ENCODE measurements around the gene SPSB3.
"Not testable (repeated sequence)": the region's sequence is repeated elsewhere in the genome, so short reads cannot be mapped to it uniquely, and the experiment has no call there.

SPSB3 gene

GRCh38 chr16:1741553-1742165 lies 40.7 kb downstream of the SPSB3 start:
- no peak for DNase-seq (ENCODE audit: low spot score)

DNA sequence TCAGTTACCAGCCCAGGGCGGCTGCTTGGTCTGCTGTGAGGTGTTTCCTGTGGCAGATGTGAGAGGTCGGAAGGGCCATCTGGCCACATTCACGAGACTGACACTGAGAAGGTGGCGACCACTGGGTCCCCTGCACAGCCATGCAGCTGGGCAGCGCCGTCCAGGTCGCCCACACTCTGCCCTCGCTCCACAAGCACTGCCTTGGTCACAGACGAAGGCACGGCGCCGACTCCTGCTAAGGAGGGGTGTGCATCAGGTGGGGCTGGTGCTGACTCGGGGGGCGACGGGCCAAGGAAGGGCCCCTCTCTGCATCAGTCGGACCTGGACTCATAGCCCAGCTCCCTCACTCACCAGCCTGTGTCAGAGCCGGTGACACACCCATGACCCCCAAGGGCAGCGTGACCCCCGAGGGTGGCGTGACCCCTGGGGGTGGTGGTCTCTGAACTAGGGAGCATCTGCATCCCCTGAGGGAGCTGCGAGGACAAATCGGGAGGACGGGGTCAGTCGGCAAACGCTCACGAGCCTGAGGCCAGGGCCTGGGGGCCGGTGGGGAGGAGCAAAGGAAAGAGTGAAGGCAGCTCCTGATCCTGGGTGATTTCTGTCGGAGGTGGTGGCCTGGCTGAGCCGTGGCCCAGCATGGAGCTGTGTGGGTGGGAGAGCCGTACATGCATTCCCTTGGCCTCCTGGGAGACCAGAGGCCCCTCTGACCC lies 41.4 kb downstream of the SPSB3 start:
- DNase-seq (ENCODE audit: low spot score), result no peak

DNA sequence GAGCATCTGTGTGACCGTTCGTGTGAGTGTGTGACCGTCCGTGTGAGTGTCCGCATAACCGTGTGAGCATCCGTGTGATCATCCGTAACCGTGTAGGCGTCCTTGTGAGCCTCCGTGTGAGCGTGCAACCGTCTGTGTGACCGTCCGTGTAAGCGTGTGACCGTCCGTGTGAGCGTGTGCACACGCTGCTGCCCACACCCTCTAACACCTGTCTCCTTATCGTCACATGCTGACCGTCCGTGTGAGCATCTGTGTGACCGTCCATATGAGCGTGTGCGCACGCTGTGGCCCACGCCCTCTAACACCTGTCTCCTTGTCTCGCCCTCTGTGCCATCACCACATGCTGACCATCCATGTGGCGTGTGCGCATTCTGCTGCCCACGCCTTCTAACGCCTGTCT lies 42.1 kb downstream of the SPSB3 start:
- DNase-seq (ENCODE audit: low spot score), result no peak

- DNase-seq (ENCODE audit: low spot score), result no peak
Observed at GRCh38 chr16:1734816-1735215, 47.6 kb downstream of the SPSB3 start.

- DNase-seq (ENCODE audit: low spot score), result no peak
Observed at GRCh38 chr16:1734123-1734522, 48.2 kb downstream of the SPSB3 start.

DNA sequence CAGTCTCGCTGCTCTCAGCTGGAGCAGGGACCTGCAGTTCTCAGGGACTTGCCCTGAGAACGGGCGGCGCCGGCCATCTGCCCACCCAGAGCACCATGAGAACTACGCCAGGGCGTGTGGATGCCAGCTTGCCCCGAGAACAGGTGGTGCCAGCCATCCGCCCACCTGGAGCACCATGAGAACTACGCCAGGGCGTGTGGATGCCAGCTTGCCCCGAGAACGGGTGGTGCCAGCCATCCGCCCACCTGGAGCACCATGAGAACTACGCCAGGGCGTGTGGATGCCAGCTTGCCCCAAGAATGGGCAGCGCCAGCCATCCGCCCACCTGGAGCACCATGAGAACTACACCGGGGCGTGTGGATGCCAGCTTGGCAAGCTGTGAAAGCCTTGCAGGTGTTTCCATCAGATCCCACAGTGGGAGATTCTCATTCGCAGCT lies 49.8 kb downstream of the SPSB3 start:
- not testable (repeated sequence) for DNase-seq (ENCODE audit: low spot score)

DNA sequence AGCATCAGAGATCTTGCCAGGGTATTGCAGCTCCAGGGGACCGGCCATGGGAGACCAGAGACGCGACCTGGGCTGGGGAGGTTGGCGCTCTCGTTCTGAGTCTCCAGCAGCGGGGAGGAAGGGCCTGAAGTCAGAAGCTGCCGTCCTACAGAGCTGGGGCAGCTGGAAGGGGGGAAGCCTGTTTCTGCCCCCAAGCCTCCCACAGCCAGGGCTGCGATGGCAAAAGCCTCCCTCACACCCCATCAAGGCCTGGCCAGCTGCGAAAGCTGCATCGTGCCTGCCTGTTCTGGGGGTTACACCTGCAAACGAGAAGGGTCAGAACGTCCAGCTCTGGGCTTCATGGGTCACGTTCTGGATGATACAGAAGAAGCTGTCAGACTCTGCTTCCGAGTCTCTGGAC lies 50.3 kb downstream of the SPSB3 start:
- DNase-seq (ENCODE audit: low spot score), result no peak

- DNase-seq (ENCODE audit: low spot score), result no peak
Observed at GRCh38 chr16:1731603-1732002, 50.8 kb downstream of the SPSB3 start.

DNA sequence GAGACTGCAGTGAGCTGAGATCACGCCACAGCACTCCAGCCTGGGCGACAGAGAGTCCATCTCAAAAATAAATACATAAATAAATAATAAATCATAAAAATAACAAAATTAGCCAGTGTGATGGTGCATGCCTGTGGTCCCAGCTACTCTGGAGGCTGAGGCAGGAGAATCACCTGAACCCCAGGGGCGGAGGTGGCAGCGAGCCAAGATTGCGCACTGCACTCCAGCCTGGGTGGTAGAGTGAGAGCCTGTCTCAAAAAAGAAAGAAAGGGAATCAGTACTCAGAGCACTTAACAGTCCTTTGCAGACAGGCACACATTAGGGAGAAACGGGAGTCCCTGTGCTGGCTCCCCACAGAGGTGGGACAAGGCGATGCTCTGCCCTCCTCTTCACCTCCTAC lies 51.3 kb downstream of the SPSB3 start:
- no peak for DNase-seq (ENCODE audit: low spot score)

GRCh38 chr16:1729445-1729844 lies 52.9 kb downstream of the SPSB3 start:
- no peak for DNase-seq (ENCODE audit: low spot score)

GRCh38 chr16:1729026-1729425 lies 53.3 kb downstream of the SPSB3 start:
- DNase-seq (ENCODE audit: low spot score), result no peak

GRCh38 chr16:1727651-1728624 lies 54.4 kb downstream of the SPSB3 start:
- DNase-seq (ENCODE audit: low spot score), result no peak
